Amniotic stem cell (primary cell): ENCODE measurements around the gene UNC13C.

Experiments used
- DNase-seq: peaks from one replicate; lab custom pipeline; 2025; lab: John Stamatoyannopoulos, UW

Gene UNC13C

DNA sequence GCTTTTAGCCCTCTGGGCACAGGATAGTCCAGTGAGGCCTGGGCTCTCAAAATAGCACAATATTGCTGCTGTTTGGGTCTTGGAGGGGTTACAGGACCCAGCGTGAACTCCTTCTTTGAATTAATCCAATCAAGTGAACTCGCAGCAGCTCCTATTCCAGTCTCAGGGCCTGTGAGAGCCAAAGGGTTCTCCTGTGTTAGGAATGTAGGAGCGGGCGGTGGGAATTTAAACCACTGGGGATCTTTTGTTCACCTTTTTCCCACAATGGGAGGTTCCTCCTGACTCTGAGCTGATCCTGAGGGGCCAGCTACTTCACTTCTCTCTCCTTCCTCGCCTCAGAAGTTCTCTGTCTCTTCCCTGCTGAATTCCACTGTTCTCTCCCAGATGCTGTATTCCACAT lies 504.0 kb downstream of the UNC13C start:
- no peak for DNase-seq

DNA sequence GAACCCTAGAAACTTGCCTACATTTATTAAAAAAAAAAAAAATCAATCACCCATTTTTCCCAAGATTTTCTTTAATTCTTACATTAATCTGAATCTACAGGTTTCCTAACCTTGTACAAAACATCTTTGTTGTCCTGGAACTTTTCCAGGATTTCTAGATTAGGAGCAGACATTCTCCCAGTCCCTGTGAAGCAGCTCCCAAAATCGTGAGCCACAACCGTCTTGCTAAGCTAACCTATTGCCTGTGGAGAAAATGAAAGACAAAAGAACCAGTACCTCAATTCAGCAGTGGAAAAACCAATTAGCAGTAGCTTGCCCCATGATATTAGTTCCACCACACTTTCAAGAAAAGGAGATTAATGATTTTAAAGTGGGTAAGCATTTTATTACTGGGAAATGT lies 522.1 kb downstream of the UNC13C start:
- no peak for DNase-seq

DNA sequence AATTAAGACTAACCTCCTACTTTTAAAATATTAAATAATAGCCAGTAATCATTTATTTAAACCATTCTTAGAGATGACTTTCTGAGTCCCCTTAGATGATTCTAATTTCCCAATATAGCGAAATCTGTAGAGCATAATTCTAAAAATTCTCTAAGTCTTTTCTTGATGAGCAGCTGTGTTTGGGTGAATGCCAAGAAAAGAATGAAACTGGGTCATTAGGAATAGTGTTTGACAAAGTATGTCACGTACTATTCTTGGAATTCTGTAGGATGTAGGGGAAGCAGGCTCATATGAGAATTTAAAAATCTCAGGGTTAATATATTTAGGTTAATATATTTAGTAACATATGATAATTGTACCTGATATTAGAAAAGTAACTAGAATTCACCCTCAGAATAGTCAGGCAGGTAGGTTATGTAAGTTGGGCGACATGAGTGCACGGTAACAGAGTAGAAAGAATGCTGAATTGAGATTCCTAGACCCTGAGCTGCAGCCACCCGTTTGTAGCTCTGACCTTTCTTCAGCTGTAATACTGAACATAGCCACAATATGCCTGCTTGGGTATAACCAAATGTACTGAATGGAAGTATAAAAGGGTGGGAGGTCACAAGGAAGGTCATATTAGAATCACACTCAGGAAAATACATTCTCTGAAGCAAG lies 524.3 kb downstream of the UNC13C start:
- no peak for DNase-seq

DNA sequence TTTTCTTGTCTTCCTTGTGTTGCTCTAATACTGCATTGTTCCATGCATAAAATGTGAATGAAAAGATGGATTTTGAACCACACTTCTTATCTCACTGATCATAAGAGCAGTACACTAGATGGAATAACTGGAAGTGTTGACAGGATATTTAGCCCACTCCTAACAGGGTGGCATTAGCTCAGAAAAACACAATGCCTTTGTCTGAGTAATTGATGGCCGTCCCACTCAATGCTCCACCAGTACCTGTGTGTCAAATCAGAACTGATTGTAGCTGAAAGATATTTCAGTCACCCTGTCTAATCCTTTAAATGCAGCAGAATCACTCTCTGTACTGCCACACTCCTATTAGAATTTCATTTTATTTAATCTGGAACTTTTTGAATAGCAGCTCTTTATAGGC lies 526.5 kb downstream of the UNC13C start:
- DNase-seq = no peak

DNA sequence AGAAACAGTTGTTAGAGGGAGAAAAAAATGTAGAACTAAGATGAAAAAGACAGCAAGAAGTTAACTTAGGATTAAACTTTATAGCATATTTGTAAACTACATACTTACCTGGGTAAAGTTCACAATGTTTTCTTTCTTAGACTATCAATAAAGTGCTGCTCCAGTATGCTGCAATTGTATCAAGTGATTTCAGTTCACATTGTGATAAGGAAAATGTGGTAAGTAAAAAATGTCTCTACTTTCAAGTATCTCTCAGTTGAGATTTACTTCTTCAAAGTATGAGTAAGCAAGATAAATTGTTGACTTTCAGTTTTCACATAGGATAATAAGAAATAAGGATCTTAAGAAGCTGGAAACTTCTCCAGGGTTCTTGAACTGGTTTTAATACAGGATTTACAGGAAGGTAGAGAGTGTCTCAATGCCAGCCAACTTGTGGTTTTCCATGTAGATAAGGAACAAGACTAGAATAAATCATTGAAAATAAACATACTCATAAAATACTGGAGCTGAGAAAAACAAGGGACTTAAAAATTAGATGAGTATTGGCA lies 528.8 kb downstream of the UNC13C start:
- DNase-seq = no peak

DNA sequence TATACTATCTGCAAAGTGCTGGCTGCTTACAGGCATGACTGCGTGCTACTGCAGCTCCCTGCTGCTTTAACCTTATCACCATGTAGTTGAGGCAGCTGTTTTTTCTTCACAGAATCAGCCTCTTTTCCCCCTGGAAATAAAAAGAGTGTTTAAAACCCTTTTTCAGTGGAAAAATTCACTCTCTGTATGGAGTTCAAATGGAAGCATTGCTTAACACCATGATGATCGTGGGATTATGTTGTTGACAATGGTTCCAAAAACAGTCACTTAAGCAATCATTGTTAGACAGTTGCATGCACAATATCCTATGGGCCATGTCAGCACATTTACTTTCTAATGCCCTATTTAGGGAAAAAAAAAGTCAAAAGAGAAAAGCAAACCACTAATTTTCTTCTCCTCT lies 536.4 kb downstream of the UNC13C start:
- no peak for DNase-seq

DNA sequence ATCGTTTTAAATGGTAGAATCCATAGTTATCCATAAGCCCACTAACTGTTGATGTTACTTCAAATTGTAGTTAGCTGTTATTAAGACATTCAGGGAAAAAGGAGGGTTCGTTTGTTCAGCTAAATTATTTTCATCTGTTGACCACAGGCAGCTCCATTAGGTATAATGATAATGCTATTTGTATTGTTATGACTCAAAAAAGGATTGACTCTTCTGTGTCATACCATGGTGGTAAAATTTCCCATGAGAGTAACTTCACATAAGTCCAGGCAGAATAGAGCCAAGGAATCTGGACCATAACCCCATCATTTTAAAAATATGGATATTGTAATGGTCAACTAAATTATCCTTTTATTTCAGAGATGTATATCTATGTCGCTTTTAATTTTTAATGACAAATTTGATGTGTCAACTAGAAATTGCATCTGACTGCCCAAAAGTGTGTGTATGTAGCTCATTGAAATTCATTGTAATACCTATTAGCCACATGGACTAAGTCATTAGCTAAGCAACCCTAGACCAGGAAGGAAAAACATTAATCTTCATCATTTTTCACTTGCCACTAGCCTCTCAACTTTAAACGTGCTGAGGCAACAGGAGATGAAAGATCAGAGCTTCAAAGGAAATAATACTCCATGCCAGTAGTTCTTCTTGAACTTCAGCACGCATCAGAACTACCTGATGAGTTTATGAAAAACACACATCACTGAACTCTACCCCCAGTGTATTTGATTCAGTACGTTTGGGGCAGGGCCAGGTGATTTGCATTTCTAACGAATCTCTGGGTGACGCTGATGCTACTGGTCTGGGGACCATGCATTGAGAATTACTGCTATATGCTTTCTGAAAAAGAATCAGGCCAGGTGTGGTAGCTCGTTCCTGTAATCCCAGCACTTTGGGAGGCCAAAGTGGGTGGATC lies 537.7 kb downstream of the UNC13C start:
- DNase-seq = no peak

DNA sequence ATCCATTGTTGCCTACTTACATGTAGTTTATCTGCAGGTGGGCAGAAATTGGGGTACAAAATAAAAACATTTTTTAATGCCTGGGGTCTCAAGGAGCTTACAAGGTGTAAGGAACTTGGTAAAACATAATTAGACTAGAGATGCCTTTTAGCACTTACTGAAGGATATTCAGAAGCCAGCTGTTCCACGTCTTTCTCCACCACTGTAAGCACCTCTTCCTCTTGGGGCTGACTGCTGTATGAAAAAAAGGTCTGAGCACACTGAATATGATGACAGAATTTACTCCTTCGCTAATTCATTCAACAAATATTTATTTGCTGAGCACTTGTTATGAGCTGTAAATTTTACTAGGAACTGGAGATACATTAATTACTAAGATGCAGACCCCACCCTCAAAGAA lies 539.1 kb downstream of the UNC13C start:
- DNase-seq = no peak

DNA sequence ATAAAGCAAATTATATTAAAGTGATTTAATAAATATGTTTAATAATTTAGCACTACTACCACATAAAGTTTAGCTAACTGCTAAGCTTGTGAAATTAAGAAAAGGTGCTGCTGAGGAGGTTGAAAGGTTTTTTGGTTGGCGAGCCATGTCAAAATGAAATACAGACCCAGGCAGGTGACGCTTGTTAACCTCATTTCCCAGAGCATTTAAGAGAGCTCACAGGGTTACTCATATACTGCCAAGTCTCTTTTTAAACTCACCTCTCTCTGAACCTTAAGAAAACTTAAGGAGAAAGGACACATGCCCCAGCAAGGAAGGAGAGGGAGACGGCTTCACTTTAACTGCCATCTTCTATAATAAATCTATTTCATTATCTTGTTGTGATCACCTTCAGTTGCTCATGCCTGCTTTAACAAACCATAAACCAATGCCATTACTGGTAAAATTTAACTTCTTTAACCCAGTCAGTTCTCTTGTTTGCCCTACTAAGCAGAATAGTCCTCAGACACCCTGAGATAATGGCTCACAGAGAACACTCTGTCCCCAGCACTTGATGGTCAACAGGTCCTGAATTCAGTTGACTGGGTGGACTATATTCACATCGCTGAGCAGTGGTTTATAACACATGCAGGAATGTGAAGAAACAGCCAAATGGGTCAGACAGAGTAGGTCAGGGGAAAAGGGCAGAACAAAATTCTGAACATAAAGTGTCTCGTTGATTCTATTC lies 540.1 kb downstream of the UNC13C start:
- no peak for DNase-seq

DNA sequence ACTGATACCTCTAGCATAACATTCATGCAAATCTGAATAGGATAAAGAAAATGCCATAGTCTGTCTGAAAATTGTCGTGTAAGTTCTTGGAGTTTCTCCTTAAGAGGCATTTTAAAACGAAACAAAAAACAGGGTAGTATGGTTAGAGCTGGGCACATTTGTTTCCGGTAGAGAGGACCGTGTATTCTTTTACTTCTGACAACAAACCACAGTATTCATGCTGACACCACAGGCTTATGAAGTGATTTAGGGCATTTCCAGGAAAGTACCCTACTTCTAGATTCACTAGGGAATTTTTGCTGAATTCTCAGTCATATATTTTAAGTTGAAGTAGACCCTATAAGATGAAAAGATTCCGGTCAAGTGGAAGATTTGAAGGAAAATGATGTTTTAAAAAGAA lies 541.3 kb downstream of the UNC13C start:
- DNase-seq = no peak

DNA sequence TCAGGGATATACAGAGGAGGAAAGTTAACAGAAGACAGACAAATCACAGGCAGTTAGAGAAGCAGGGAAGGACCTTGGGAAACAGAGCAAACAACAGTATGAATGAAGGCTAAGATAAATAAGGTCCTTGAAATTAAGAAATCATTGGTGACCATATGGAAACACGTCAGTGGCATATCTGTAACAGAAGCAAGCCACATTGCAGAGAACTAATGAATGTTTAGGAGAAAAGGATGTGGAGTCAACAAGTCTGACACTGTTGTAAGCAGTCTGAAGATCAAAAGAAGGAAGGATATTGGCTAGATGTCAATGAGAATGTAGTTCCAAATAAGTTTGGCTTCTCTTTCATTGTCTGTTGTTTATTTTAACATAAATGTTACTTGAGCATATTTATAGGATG lies 542.4 kb downstream of the UNC13C start:
- no peak for DNase-seq

DNA sequence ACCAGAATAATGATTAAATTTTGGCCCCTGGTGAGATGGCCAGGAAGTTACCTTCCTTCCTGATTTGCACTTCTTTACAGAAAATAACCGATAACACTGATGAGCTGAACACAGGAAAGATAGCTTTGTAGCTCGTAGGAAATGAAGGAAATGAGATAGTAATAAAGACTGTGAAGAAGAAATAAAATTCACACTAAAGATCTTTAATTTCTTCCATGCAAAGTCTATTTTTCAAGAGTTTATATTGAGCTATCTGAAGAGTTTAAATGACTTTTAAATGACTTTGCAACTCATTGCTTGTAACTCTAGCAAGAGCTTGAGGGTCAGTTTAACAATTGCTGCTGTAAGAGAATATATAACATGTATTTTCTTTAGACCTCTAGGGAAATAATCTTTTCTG lies 543.0 kb downstream of the UNC13C start:
- DNase-seq = no peak

DNA sequence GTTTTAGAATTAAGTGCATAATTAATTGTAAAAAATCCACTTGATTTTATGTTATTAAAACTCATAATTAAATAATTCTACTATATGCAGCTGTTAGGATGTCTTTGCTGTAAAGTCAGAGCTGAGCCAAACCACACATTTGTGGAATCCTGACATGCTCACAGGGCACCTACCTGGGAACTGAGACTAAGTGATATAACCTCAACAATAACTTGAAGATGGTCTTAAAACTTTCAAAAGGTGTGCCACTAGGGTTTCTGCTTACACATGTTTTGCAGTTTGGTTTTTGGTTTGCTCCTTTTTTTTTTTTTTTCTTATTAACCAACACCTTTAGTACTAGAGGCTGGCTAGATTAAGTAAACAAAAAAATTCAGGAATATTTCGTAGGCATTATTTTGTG lies 549.8 kb downstream of the UNC13C start:
- DNase-seq = no peak

DNA sequence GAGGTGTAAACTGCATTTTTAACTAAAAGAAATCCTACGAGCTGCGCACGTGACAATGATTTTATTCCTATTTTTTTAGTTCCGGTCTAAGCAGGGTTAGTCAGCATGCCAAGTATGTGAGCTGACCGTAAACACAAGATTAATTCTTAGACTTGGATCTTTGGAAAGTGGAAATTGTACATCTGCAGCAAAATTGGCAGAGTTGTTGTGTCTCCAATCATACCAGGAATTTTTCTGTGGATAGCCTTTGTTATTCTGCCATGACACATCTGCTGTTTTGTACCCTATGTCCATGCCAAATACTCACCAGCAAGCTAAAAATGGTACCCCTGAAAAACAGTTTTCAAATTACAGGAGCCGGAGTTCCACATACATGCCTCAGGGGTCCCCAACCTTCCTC lies 562.5 kb downstream of the UNC13C start:
- DNase-seq = no peak

DNA sequence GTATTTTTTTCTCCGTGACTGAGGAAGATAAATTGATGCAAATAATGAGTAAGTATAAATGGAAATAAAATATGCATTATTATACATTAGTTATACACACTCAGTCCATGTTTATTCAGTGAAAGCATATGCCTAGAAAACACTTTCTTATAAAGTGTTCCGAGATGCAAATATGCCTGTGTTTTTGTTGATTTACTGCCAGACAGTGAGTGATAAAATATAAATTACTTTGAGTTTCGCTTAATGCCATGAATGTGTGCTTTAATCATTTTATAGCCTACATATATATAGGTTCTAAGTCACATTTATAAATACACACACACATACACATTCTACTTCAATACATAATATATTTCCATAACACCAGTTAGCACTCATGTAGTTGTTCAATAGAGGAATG lies 569.2 kb downstream of the UNC13C start:
- DNase-seq = no peak

DNA sequence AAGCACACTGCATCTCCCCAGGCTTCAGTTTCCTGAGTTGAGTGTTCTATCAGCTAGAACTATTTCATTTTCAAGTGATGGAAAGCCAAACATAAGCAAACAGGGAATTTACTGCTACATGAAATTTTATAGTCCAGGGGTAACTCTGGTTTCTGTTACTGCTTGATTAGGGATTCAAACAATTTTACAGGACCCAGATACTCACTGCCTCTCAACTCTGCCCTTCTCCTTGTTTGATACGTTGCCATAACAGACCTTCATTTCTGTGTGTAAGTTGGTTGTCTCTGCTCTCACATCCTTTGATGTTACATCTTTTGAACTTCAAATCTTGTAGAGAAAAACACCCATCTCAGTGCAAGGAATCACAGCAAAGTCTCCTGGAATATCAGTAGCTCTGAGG lies 572.7 kb downstream of the UNC13C start:
- DNase-seq = no peak

DNA sequence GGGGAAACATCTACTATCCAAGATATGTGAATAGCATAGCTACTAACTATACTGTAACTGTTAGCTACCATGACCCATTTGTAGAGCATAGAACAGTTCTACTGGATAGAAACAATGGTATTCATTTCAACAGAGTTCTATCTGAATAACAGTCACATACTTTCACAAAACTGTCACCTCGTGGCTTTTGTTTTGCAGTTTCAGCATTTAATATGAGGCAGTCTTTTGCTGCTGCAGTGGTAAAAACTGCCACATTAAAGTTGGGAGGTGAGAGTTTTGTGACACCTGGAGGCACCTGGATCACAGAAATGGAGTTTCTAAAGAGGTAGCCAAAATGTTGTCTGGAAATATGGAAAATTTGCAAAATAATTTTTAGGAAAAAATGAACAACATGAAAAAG lies 578.0 kb downstream of the UNC13C start:
- no peak for DNase-seq

DNA sequence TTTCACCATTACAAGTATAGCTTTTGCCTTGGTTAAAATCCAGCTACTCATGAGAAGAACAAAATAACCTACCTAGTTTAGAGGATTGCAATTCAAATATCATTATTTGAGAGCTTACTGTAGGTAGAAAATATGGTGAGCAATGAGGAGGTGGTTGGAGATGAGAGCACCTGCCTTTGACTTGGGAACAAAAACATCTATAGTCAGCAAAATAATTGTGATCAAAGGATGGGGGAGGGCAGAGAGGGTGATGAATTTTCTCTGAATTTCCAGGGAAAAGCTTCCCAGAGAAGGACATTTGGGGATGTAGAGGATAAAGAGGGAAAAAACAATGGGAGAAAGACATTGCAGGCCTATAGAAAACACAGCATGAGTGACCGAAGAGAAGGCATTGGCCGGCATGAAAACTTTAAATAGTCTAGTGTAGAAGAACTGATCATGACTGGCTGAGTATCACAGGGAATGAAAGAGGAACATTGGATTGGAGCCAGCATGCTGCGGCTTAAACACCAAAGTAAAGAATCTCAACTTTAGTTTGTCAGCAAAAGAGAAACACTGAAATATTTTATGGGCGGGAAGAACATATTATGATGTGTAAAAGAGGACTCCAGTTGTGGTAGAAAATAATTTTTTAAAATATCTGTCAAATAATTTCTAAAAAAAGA lies 581.3 kb downstream of the UNC13C start:
- DNase-seq = no peak

DNA sequence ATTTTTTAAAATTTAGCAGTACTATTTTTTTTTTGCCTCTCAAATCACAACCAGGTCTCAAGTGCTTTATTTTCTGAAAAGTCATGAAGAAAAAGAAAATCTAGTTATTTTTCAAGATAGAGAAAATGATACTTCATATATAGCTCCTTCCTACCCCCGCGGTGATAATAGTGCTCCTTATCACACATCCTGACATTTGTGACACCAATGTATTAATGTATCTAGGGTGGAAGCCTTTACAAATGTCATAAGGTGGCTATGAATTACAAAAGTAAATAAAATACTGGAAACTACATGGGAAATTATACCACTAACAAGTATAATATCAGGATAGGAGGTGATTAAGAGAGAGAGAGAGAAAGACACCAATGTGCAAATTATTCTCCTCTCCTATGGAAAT lies 582.2 kb downstream of the UNC13C start:
- DNase-seq = no peak

DNA sequence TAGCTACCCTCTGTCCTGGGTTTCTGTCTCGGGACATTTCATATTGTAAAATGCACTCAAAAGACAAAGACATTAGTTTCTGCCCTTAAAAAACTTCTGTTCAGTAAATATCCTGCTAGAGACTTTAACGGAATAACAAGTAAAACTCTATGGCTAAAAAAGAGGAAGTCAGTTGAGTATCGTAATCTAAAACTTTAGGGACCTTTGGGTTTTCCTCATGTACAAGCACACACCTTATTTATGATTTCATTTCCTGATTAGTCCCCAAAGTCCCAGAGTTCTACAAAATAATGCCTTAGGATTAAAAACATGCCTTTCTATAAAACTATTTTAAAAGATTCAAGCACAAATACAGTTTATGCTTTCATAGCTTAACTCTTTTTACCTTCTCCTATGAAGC lies 585.9 kb downstream of the UNC13C start:
- DNase-seq = no peak

DNA sequence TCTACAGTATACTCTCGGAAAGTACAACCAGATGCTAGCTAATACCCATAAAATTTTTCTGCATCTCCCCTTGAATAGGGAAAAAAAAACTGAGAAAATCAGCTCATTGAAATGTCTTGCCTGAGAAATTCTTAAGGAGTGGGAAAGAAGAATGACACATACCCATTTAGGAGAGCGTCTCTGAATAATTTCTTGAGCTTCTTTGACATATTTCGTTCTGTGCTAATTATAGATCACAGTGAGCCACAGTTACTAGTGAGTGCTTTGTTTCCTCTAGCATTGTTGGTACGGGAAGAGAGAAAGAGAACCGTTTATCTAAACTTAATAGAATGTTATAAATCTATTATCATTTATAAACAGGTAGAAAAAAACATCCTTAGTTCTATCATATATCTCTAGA lies 588.4 kb downstream of the UNC13C start:
- DNase-seq = no peak

DNA sequence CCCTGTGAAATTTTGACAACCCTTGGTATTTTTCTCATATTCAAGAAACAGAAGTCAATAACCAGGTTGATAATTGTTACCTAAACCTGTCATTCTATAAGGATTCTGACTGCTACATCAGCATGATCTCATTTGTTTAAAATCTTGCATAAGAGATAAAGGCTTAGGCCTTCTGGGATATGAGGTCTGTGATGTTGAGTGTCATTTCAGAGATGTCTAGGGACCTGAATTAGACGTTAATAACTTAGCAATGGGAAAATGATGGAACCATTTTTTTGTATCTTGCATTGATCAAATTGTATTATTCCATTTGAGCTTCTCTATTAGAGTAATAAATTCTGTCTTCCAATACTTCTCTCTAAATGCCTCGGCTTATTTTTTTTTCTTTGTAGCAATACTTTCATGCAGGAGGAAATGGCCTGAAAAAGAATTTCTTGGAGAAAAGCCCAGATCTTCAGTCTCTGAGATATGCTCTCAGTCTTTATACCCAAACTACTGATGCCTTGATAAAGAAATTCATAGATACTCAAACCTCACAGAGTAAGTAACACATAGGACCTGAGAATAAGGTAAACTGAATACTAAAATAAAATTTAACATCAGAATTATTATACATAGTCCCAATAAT lies 589.3 kb downstream of the UNC13C start:
- no peak for DNase-seq
